H1 (cell line): ENCODE results near the gene SFT2D1.

Experiments used
- CBX5 ChIP-seq: fragments of 300-800, 300-1000 bp; sonication (generic); IDR thresholded peaks from 2 replicates; pipeline ENCODE4 v1.7.1; 2016; ENCODE audit warnings: antibody characterized with exemption, low read length, low read depth
- CTCF ChIP-seq, 3 experiments: IDR thresholded peaks; 1 replicate in 2 of 3; 2 replicates in 1 of 3; pipeline versions ENCODE4 v1.5.1 to v1.6.1; 2011; ENCODE audit warnings: low read length in 3 of 3, mild to moderate bottlenecking in 3 of 3, inconsistent platforms in 2 of 3, low read depth in 1 of 3, moderate library complexity in 1 of 3; ENCODE audit not compliant: insufficient read depth in 1 of 3; ENCODE audit errors: control extremely low read depth in 1 of 3
- EP300 ChIP-seq, 2 experiments: IDR thresholded peaks; 1 replicate in 1 of 2; 2 replicates in 1 of 2; pipeline ENCODE4 v1.6.1; 2011 to 2012; ENCODE audit warnings: low read depth in 2 of 2, low read length in 2 of 2, mild to moderate bottlenecking in 2 of 2, borderline replicate concordance in 1 of 2, inconsistent platforms in 1 of 2, moderate library complexity in 1 of 2
- JUND ChIP-seq: IDR thresholded peaks from 2 replicates; pipeline ENCODE4 v1.6.1; 2011; ENCODE audit warnings: mild to moderate bottlenecking, improper control_type of control experiment, low read length
- POLR2A ChIP-seq, 2 experiments: IDR thresholded peaks; 1 replicate in 1 of 2; 2 replicates in 1 of 2; pipeline ENCODE4 v1.6.1; 2011; ENCODE audit warnings: low read depth in 2 of 2, low read length in 2 of 2, mild to moderate bottlenecking in 2 of 2; ENCODE audit errors: control extremely low read depth in 1 of 2
- POLR2AphosphoS5 ChIP-seq: IDR thresholded peaks from 2 replicates; pipeline ENCODE4 v1.6.1; 2011; ENCODE audit warnings: low read depth, low read length
- RXRA ChIP-seq: IDR thresholded peaks from 2 replicates; pipeline ENCODE4 v1.6.1; 2011; ENCODE audit warnings: low read depth, mild to moderate bottlenecking, low read length, moderate library complexity; ENCODE audit not compliant: insufficient read depth
- SP2 ChIP-seq: IDR thresholded peaks from 2 replicates; pipeline ENCODE4 v1.6.1; 2012; ENCODE audit warnings: mild to moderate bottlenecking, low read length, inconsistent platforms
- USF2 ChIP-seq: IDR thresholded peaks from 2 replicates; pipeline ENCODE4 v1.6.1; 2011; ENCODE audit warnings: low read length, improper control_type of control experiment
- ZNF274 ChIP-seq: IDR thresholded peaks from 2 replicates; pipeline ENCODE4 v1.7.0; 2012; ENCODE audit warnings: low read length, borderline replicate concordance; ENCODE audit errors: extremely low read depth

GRCh38 chr6:166318227-166318626 lies 24.1 kb downstream of the SFT2D1 start:
- TF ChIP-seq CTCF (IDR thresholded peaks at IDR 0.05; ENCODE audit: control extremely low read depth in 1 of 3, insufficient read depth in 1 of 3, low read depth in 1 of 3, low read length in 3 of 3), result no peak
- TF ChIP-seq POLR2AphosphoS5, result no peak
- TF ChIP-seq JUND, result no peak
- no peak for TF ChIP-seq SP2
- no peak for TF ChIP-seq USF2
- TF ChIP-seq CBX5, result no peak
- TF ChIP-seq ZNF274, result no peak
- TF ChIP-seq POLR2A (IDR thresholded peaks at IDR 0.05; ENCODE audit: control extremely low read depth in 1 of 2, low read depth in 2 of 2, low read length in 2 of 2), result no peak
- TF ChIP-seq RXRA, result no peak
- TF ChIP-seq EP300 (IDR thresholded peaks at IDR 0.05; ENCODE audit: borderline replicate concordance in 1 of 2, low read depth in 2 of 2, low read length in 2 of 2), result no peak
